Measurements from ENCODE around the gene EPB41L1.

EPB41L1 gene

DNA sequence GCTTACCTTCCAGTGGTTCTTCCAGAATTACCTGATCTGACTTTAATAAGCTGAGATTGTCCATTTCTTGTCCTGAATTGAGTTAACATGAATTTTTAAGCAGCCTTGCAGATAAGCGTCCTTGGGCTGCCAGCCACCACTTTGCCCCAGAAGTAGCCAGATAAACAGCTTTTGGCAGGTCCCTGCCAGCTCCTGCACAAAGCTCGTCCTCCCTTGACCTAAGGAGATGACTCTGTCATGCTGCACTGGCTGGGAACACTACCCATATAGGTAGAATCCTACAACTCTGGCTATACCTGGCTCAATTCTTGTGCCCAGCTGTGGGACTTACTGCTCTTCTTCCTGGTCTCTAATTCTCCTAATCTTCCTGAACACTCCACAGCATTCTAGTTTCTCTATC lies 42.1 kb downstream of the EPB41L1 start:
- no peak for DNase-seq (ENCODE audit: low read depth)

DNA sequence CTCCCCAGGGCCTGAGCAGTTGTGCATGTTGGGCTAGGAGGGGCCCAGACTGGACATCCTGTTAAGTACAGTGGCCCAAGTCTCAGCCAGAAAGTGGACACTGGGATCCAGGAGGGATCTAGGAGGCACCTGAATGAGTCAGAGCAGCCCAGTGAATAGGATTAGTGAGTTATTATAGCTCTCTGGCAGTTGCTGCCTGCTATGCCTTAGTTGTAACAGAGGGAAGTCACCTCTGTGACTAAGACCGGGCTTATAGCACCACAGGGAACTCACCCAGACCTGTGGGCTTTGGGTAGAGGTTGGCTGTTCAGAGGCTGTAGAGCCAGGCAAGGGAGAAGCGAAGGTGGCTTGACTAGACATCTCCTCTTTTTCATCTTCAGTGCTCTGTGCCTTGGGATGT lies 42.7 kb downstream of the EPB41L1 start:
- no peak for DNase-seq (ENCODE audit: low read depth)

DNA sequence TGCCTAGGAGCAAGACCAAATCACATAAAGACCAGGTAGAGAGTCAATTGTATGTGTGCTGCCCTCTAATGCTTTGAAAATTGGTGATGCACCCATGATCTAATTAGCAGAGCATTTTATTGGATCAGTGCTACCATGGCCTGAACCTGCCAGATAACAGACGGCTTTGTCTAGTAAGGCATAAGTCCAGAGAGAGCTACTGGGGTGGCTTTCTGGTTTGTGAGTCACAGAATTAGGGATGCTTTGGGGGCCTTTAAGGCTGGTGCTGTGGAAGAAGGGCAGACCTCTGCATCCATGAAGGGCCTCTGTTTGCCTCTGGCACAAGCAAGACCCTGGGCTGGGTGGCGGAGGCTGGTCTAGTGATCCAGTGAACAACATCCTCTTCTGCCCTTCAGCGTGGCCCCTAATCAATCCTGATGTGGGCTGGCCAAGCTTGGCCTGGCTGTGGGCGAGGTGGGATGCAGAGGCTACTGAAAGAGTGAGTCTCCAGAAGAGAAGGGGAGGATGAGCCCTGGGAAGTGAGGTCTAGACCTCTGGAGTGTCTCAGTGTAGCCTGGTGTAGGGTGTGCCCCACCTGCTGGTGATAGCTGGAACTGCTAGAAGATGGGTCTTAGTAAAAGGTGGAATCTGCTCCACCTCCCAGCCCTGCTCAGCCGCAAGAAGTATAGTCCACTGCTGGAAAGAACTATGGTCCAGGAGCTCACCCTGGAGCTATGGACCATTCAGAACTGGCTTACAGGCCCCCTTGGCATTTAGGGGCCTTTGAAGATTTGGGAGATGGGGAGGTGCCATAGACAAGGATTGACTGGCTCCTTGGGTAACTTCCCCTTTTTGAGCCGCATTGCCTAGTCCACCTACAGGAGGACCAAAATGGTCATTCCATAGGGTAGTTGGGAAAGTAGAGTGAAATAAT lies 45.1 kb downstream of the EPB41L1 start:
- peak; percentile 61 for DNase-seq (ENCODE audit: low read depth)

DNA sequence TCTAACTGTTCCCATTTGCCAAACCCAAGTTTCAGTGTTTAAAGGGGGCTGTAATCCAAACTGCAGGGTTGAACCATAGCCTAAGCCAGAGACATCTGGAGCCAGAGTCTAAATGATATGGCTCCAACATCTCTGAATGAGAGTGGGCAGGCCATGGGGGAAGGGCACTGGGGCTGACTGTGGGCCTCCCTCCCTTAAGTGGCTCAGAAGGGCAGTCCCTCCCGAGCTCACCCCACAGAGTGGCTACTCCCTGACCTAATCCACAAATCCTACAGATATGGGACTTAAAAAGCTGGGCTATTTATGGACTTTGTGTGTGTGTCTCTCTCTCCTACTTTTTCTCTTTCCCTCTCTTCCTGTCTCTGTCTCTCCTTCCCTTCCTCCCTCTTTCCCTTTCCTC lies 45.9 kb downstream of the EPB41L1 start:
- no peak for DNase-seq (ENCODE audit: low read depth)

DNA sequence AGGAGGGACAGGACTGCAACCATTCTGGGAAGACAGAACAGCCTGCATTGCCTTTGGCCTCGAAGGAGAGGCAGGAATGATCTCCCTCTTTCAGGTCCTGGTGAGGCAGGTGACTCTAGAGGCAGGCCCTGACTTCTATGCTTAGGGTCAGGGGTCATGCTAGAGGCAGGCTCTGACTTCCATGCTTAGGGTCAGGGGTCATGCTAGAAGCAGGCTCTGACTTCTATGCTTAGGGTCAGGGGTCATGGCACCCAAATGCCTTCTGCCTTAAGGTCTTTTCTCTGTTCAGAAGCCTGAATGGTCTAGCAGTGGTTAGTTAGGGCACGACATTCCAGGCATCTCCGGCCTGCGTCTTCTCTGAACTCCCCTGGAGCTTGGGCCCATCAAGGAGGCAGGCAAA lies 46.7 kb downstream of the EPB41L1 start:
- no peak for DNase-seq (ENCODE audit: low read depth)

DNA sequence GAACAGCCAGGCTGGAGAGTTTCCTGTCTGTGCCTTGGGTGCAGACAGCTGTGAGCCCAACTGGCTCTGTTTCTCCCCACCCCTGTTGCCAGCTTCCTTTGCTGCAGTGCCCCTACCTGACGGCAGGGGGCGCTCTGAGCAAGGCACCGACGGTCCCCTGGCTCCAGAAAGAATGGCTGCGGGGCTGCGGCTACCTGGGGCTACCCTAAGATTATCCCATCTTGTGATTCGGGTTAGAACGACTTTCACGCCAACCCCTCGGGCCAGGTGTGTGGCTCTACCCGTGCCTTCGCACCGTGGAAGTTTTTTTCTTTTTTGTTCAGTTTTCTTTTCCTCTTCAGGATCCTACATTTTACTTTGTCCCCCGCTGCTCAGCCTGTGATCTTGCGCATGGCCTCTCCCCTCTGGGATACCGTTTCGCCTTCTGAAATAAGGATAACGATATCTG lies 48.4 kb downstream of the EPB41L1 start:
- DNase-seq (ENCODE audit: low read depth): peak; percentile 63

DNA sequence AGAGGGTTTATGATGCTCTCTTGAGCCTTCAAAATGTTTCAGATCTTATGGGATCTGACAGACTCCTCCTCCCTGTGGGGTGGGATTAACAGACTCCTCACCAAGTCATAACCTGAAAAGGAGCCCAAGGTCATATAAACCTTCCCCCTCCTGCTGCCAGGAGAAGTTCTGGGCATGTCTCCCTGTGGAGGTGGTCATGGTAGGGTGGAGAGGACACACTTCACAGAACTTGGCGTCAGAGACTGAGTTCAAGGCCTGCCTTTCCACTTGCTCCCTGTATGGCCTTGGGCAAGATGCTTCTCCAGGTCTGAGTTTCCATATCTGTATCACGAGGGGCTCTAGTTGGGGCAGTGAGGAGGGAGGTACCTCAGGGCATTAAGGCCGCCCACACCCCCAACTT lies 49.3 kb downstream of the EPB41L1 start:
- DNase-seq (ENCODE audit: low read depth): no peak

DNA sequence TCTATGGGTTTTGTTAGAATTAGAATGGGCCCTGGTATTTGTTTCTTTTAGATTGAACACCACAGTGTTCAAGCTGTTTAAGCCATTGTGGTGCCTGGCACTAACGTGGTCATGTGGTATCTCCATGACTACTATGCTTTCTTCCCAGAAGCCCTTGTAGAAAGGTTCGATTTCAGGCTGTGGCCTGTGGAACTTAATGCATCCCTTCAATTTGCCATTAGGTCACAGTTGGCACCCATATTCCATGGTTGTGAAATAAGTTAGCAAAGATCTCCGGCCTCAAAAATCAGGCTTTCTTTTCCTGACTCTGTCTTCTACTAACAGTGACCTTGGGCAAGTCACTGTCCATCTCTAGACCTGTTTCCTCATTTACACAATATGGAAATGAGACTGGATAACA lies 50.5 kb downstream of the EPB41L1 start:
- no peak for DNase-seq (ENCODE audit: low read depth)

DNA sequence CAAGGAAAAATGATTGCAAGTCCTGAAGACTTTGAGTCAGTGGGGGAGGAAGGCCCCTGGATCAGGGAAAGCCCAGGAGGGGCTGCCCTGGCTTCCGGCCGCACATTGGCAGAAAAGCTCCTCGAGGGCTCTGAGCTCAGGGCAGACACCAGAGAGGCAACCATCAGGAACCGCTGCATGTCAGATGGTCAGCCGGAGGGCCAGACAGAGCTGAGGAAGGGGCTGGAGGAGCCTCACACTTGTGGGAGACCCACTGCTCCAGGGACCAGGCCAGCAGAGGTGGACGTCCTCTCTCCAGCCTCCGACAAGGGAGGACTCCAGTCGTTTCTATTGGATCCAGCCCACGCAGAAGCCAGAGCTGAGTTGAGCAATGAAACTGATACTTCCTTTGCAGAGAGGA lies 51.5 kb downstream of the EPB41L1 start:
- DNase-seq (ENCODE audit: low read depth): no peak

DNA sequence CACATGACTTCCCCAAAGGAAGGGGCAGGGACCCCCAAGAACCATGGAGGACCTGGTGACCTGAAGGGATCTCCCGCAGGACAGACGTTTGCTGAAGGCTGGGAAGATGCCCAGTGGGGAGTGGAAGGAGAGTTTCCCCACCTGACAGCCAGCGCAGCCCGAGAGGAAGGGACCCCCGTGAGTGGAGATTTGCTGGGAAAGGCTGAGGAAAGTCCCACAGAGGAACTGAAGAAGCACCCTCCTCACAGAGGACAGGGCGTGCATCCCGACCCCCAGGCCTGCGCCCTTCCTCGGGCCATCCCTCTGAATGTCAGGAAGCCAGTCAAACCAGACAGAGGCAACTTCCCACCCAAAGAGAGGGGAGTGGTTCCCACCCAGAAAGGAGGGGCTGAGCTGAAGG lies 52.1 kb downstream of the EPB41L1 start:
- no peak for DNase-seq (ENCODE audit: low read depth)

DNA sequence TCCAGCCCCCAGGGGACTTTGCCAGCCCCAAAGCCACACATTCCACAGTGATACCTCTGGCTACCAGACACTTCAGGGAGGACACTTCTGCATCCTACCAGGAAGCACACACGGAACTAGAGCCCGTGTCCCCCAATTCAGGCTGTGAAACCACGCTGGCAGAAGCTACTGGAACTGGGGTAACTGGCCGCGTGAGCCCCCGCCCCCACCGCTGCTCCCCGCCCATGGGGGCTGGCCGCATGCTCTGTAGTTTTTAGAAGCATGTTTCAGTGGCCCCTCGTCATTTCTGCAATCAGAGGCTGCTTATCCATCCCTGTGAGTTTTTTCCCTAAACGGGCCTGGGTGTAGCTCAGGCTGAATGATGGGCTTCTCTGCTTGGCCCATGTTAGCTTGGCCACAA lies 53.1 kb downstream of the EPB41L1 start:
- no peak for DNase-seq (ENCODE audit: low read depth)

DNA sequence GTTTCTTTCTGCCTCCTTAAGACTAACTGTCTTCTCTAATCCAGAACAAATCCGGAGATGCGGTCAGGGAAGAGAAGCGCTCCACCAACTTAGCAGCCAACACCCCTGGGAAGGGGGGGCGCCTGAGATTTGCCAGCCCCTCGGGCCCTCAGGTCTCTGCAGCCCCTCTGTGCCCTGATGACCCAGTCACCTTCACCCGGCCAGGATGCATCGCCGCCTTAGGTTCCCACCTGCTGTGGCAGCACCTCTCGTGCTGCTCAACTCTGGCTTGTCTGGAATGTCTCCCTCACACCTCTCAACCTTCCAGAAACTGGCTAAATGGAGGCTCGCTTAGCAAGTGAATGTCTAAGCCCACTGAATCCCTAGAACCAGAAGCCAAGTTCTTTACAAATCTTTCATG lies 53.7 kb downstream of the EPB41L1 start:
- DNase-seq (ENCODE audit: low read depth): no peak

DNA sequence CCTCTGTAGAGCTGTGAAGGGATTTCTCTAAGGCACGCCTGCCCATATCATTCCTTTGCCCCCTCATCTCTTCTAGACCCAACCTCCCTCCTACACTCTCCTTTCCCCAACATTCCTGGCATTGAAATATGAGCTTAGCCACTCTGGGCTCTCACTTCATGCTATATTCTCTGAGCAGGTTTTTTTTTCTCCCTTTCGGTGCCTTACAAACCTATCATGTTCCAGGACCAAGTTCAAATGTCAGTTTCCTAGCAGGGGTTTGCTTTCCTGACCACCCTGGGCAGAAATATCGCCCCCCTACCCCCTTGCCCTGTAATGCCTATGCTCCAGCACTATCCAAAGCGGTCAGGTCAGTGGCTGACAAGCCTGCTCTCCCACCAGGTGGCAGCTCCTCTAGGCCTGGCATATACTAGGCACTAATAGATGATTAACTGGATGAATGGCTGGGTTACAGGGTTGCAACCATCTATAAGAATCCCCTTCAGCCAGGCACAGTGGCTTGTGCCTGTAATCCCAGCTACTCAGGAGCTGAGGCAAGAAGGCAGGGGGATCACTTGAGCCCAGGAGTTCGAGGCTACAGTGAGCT lies 56.0 kb downstream of the EPB41L1 start:
- no peak for DNase-seq (ENCODE audit: low read depth)

DNA sequence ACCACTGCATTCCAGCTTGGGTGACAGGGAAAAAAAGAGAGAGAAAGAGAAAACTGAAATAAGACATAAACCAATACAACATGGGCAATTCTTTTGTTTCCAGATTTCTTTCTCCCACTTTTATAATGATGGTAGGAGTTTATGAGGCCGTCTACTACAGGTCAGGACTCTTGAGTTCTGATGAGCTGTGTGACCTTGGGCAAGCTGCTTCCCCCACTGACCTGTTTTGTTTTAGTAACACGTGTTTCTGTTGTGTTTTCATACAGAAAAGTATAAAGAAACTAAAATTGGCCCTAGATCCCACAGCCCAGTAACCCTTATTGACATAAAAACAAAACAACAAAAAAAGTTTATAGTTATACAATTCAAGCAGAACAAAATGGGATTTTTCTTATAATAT lies 58.8 kb downstream of the EPB41L1 start:
- no peak for DNase-seq (ENCODE audit: low read depth)

DNA sequence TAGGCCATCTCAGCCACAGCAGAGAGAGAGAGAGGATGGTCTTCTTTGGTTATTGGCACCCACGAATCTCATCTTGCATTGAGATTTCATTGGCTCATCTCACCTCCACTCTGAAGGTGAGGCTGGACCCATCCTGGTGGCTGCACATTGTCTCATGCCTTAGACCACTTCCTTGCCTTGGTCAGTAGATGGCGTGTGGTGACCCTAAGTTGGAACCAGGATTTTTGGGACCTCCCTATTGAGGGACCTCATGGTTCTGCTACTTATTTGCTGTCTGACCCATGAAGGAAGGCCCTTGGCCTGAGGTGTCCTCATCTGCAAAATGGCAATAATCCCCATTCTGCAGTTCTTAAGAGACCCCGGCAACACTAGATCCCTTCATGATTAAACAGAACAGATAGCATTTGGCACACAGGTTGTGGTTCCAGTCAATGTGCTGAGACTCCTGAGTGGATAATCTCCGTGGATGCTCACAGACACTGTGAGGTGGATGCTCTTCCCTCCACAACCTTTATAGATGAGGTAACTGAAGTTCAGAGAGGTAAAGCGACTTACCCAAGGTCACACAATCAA lies 60.2 kb downstream of the EPB41L1 start:
- DNase-seq (ENCODE audit: low read depth): no peak

DNA sequence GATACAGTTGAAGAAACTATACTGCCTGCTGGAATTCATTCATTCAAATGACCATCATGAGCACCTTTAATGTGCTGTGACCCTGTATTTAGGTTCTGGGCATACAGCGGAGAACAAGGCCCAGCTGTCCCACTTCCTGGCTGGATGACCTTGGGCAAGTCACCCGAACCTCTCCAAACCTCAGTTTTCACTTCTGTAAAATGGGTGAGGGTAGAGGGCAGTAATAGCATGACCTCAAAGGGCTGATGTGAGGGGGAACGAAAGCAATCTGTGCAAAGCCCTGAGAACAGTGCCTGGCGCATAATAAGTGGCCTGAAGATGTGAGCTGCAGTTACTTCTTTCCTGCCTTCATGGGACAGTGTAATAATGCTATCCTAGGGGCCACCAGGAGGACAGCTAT lies 61.2 kb downstream of the EPB41L1 start:
- no peak for DNase-seq (ENCODE audit: low read depth)

DNA sequence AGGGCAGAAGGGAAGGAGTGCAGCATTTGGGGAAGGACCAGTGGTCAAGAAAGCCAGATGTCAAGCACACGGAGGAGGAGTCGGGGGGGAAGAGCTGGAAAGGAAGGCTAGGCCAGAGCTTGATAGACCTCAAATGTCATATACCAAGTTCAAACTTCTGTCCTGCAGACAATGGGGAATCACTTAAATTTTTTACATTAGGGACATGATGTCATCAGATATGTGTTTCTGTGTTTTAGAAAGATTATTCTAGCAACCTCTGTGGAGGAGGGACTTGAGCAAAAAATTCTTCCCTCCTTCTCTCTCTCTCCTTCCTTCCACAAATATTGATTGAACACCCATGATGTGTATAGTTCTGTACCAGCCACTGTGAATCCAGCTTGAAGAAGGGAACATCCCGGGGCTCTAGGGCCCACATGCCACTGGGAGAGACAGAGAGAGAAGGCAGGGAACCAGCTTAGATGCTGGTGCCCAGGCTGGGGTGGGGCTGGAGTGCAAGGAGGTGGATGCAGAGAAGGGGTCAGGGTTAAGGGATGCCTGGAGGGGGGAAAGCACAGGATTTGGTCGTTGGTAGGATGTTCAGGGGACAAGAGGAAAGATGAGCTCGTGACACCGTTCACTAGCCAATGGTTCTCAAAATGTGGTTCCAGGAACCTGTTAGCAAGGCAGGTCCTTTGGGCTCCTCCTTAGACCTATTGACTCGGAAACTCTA lies 61.9 kb downstream of the EPB41L1 start:
- no peak for DNase-seq (ENCODE audit: low read depth)

DNA sequence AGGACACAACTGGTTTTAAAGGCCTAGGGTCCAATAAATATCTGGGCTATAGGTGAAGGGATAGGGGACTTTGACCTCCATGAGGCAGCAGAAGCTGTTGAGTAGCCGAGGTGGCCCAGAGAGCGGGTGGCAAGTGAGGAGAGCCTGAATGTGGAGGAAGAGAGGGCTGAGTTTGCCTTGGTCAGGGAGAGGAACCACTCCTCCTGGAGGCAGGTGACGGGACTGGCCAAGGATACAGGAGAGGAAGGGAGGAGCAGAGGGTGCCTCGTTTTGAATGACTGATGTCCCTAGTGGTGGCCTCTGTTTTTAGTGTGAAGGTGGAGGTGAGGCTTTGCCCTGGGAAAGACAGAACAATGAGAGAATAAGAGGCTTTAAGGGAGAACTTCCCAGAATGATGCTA lies 62.7 kb downstream of the EPB41L1 start:
- no peak for DNase-seq (ENCODE audit: low read depth)

DNA sequence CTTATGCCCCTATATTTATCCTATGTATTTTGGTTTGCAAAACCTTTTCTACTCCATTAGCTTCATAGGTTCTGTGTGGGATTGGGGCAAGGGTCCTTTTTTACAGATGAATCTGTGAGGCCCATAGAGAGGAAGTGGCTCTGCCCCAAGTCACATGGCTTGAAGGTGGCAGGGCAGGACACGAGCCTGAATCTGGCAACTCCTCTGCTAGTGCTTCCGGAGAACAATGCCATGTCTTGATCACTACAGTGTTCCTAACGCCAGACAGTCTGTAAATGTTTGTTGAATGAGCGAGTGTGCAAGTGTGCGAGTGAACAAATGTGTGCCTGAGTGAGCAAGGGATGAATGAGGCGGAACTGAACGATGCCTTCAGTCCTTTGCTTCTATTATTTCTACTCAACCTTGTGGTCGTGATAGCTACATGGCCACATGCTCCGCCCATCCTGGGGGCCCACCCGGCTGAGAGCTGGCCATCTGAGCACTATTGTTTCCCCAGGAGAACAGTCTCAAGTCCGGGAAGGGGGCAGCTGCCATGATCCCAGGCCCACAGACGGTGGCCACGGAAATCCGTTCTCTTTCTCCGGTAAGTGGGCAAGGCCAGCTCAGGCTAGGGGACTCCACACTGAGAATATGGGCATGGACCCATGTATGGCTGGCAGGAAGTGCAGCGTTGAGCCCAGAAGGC lies 64.0 kb downstream of the EPB41L1 start:
- DNase-seq (ENCODE audit: low read depth): no peak

DNA sequence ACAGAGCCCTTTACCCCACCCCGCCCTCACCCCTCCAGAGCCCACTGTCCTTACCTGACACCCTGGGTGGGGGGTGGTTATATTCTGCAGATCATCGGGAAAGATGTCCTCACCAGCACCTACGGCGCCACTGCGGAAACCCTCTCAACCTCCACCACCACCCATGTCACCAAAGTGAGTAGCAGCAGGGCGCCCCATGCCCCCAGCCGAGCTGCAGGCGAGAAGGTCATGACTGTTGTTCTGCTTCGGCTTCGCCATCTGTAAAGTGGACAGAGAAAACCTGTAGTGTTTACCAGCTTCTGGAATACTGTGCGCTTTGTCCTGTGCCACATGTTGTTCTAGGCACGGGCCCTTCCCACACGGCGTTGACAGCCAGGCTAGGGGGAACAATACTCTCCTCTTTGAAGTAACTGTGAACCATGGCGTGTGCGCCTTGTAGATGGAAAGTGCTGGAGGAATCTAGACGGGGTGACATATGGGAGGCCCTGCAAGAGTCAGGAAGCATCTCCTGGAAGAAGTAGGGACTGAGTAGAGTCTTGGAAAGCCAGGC lies 65.2 kb downstream of the EPB41L1 start:
- DNase-seq (ENCODE audit: low read depth): no peak

DNA sequence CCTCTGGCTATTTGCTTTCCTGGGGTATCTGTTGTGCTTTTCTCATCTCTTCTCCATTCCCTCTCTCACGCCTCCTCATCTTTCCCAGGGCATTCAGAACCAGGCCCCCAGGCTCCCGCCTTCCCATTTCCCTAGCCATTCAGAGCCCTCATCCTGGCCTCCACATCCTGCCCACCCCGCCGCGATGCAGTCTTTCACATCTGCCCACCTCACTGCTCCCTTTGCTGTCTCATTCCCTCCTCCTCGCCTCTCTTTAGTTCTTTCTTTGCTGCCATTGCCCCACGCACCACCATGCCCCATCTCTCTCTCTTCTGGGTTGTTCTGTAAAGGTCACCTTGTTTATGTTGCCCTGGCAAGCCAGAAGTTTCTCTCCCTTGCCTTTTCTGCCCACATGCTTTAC lies 71.1 kb downstream of the EPB41L1 start:
- no peak for DNase-seq (ENCODE audit: low read depth)

DNA sequence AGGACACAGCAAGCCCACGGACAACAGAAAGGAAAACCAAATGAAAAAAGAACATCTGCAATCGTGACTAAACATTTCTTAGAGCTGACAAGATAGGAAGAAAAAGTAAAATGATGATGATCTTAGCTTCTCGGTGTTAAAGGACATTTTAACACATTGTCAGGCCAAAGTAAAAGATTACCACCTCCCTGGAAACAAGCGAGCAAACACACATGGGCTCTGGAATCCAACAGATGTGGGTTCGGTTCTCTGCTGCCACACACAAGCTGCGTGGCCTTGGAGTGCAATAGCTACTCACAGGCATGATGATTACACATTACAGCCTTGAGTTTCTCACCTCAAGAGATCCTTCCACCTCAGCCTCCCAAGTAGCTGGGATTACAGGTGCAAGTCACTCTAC lies 74.2 kb downstream of the EPB41L1 start:
- DNase-seq (ENCODE audit: low read depth): no peak

Data from stimulated activated CD8-positive, alpha-beta memory T cell treated with anti-CD3 and anti-CD28 coated beads, Interleukin-15, amount 100 ng/mL, for 24 hours (primary cell).